Epidermal melanocyte (primary cell): ENCODE results near the gene ATP10A.

Experiments used
- DNase-seq: peaks from one replicate; pipeline ENCODE4 v3.0.0; 2011; ENCODE audit warnings: low spot score; ENCODE audit not compliant: insufficient read length

ATP10A gene

GRCh38 chr15:25825207-25825606 is 37.9 kb downstream of the ATP10A start:
- no peak for DNase-seq

GRCh38 chr15:25824618-25825017 is 38.5 kb downstream of the ATP10A start:
- DNase-seq: no peak

GRCh38 chr15:25812845-25813244 is 50.3 kb downstream of the ATP10A start:
- no peak for DNase-seq

- peak; percentile 54 for DNase-seq
Measured at GRCh38 chr15:25812073-25812472, 51.1 kb downstream of the ATP10A start.

- no peak for DNase-seq
Measured at GRCh38 chr15:25811481-25811906, 51.6 kb downstream of the ATP10A start.

- DNase-seq: no peak
Measured at GRCh38 chr15:25810631-25811091, 52.5 kb downstream of the ATP10A start.

GRCh38 chr15:25810154-25810553 is 53.0 kb downstream of the ATP10A start:
- no peak for DNase-seq

GRCh38 chr15:25807063-25807462 is 56.1 kb downstream of the ATP10A start:
- DNase-seq: no peak

- DNase-seq: no peak
Measured at GRCh38 chr15:25805031-25805430, 58.1 kb downstream of the ATP10A start.

GRCh38 chr15:25804451-25804850 is 58.7 kb downstream of the ATP10A start:
- no peak for DNase-seq

GRCh38 chr15:25803541-25803940 is 59.6 kb downstream of the ATP10A start:
- no peak for DNase-seq

GRCh38 chr15:25803036-25803435 is 60.1 kb downstream of the ATP10A start:
- no peak for DNase-seq

- DNase-seq: no peak
Measured at GRCh38 chr15:25802285-25802830, 60.8 kb downstream of the ATP10A start.

- DNase-seq: peak; percentile 80
Measured at GRCh38 chr15:25801586-25802284, 61.4 kb downstream of the ATP10A start.

- no peak for DNase-seq
Measured at GRCh38 chr15:25800761-25801515, 62.2 kb downstream of the ATP10A start.

GRCh38 chr15:25799906-25800700 is 63.0 kb downstream of the ATP10A start:
- no peak for DNase-seq

GRCh38 chr15:25797936-25798901 is 64.9 kb downstream of the ATP10A start:
- no peak for DNase-seq

- DNase-seq: no peak
Measured at GRCh38 chr15:25797511-25797935, 65.6 kb downstream of the ATP10A start.

- no peak for DNase-seq
Measured at GRCh38 chr15:25797035-25797434, 66.1 kb downstream of the ATP10A start.

GRCh38 chr15:25796395-25796794 is 66.7 kb downstream of the ATP10A start:
- no peak for DNase-seq
